GM12891 (cell line): ENCODE results near the gene RNF222.
A peak's percentile ranks its signal among the peaks of the same experiment; 100 is the strongest.
"Not testable (repeated sequence)": the region's sequence is repeated elsewhere in the genome, so short reads cannot be mapped to it uniquely, and the experiment has no call there.

ENCODE experiments used
- DNase-seq: peaks from one replicate; pipeline ENCODE4 v3.0.0; 2011; ENCODE audit warnings: low spot score; ENCODE audit not compliant: insufficient read length
- FAIRE-seq: peaks from 2 replicates; lab custom pipeline; 2011; peaks lifted over from hg19 to GRCh38; lab: Jason Lieb, UNC
- PAX5 ChIP-seq: IDR thresholded peaks from 2 replicates; pipeline ENCODE4 v1.6.1; 2011; ENCODE audit warnings: low read length, moderate library complexity, mild to moderate bottlenecking; ENCODE audit not compliant: insufficient read depth, severe bottlenecking
- POLR2A ChIP-seq: IDR thresholded peaks from 2 replicates; pipeline ENCODE4 v1.6.1; 2011; ENCODE audit warnings: low read depth, low read length, control low read depth
- POLR2AphosphoS5 ChIP-seq: IDR thresholded peaks from 2 replicates; pipeline ENCODE4 v1.6.1; 2011; ENCODE audit warnings: low read depth, low read length, control low read depth
- POU2F2 ChIP-seq: IDR thresholded peaks from 2 replicates; pipeline ENCODE4 v1.6.1; 2011; ENCODE audit warnings: low read depth, mild to moderate bottlenecking, control low read depth, low read length, moderate library complexity
- SPI1 ChIP-seq: IDR thresholded peaks from 2 replicates; pipeline ENCODE4 v1.6.1; 2011; ENCODE audit warnings: low read depth, low read length, control low read depth
- TAF1 ChIP-seq: IDR thresholded peaks from 2 replicates; pipeline ENCODE4 v1.6.1; 2011; ENCODE audit warnings: low read depth, low read length, control low read depth

Gene RNF222

DNA sequence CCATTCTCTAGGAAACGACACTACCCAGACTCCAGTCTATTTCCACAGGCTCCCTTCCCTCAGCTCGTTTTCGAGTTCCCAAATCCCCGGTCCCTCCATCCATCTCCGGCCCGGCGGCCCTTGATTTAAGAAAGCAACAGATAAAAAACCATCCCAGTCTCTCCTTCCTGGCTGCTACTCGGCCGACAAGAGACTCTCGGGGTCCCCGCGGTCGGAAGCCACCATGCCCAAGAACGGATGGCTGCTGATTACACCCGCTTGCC is 14.8 kb downstream of the RNF222 start:
- FAIRE-seq = no peak
- DNase-seq = no peak
- TF ChIP-seq PAX5 = no peak
- no peak for TF ChIP-seq SPI1
- TF ChIP-seq TAF1 = no peak; the same call in 1 of the 2 replicates
- TF ChIP-seq POU2F2 = no peak
- no peak for TF ChIP-seq POLR2A
- TF ChIP-seq POLR2AphosphoS5 = no peak; the same call in 1 of the 2 replicates

DNA sequence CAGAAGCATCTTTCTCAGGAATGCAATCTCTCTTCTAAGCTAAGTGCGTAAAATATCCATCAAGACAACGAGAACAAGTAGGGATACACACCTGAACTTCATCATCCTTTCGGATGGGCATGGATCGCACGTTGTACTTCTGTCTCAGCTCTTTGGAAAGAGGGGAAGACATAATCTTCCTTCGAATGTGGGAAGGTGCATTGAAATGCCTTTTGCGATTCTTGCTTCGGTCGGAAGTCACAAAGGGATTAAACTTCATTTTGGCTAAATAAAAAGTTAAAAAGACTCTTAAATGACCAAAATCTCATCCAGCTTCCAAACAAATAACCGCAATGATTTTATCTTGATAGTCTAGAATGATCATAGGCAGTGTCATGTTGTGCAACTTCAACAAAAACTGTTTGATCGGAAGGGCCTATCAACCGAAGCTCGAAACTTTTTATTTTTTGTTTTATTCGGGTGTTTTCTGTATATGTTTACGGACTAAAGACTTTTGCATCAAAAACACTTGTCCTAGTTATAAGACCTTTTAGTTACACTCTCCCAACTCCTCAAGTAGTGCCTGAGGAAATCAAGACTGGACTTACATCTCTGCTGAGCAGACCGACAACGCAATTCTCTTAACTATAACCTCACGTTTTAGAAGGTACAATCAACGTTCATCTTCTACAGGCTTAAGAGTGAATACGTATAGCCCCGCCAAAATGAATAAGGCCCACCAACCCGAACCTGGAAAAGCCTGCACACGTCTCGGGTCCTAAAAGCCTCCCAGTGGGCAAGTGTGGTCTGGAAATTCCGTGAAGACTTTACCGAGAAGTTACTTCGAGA is 15.4 kb downstream of the RNF222 start:
- FAIRE-seq = peak; percentile 65
- TF ChIP-seq TAF1 = no peak
- TF ChIP-seq POLR2AphosphoS5 = no peak
- TF ChIP-seq POLR2A = no peak
- TF ChIP-seq POU2F2 = no peak
- TF ChIP-seq PAX5 = no peak
- no peak for TF ChIP-seq SPI1
- no peak for DNase-seq

DNA sequence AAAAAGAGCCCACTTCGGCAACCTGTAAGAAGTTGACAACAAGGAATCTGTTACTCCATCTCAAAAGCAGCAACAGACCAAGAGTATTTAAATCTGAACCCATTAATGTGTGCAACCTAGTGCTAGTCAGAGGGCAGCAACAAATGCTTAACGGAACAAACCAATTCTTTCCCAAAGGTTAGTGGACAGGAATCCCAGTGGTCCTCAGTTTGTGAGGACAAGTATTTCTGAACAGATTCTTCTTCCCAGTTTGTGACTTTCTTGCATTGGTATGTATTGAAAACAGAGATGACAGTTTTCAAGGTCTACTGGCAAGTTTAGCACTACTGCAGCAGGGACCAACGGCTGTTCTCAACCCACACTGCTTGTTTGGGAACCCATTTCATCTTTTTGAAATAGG is 17.6 kb downstream of the RNF222 start:
- DNase-seq (no peak), FAIRE-seq (no peak)
- TF ChIP-seq SPI1 (no peak), POU2F2 (no peak), POLR2A (no peak), TAF1 (no peak), POLR2AphosphoS5 (no peak), PAX5 (no peak)

DNA sequence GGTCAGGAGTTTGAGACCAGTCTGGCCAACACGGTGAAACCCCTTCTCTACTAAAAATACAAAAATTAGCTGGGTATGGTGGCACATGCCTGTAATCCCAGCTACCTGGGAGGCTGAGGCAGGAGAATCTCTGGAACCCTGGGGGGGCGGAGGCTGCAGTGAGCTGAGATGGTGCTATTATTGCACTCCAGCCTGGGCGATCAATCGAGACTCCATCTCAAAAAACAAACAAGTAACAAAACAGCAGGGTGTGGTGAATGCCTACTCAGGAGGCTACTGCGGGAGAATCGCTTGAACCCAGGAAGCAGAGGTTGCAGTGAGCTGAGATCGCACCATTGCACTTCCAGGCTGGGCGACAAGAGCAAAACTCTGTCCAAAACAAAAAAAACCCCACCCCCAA is 19.5 kb downstream of the RNF222 start:
- FAIRE-seq, DNase-seq: not testable (repeated sequence)

DNA sequence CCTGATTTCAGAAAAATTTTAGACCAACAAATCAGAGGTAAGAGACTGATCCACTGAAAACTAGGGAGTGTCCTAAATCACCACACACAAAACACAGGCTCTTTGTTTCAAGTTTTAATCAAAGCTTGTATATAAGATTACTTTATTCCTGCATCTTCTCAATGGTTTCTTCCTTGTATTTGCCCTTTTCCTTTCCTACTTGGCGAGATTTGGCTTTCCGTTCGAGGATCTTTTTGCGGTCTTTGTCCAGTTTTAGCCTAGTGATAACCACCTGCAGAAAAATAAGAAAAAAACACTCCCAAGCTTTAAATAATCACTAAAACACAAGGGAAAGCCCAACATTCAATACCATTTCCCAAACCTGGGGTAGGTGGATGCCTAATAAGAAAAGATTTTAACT is 20.2 kb downstream of the RNF222 start:
- no peak for TF ChIP-seq PAX5
- no peak for TF ChIP-seq POU2F2
- TF ChIP-seq TAF1 = no peak
- no peak for TF ChIP-seq SPI1
- no peak for TF ChIP-seq POLR2A
- TF ChIP-seq POLR2AphosphoS5 = no peak
- FAIRE-seq (no peak), DNase-seq (no peak)

DNA sequence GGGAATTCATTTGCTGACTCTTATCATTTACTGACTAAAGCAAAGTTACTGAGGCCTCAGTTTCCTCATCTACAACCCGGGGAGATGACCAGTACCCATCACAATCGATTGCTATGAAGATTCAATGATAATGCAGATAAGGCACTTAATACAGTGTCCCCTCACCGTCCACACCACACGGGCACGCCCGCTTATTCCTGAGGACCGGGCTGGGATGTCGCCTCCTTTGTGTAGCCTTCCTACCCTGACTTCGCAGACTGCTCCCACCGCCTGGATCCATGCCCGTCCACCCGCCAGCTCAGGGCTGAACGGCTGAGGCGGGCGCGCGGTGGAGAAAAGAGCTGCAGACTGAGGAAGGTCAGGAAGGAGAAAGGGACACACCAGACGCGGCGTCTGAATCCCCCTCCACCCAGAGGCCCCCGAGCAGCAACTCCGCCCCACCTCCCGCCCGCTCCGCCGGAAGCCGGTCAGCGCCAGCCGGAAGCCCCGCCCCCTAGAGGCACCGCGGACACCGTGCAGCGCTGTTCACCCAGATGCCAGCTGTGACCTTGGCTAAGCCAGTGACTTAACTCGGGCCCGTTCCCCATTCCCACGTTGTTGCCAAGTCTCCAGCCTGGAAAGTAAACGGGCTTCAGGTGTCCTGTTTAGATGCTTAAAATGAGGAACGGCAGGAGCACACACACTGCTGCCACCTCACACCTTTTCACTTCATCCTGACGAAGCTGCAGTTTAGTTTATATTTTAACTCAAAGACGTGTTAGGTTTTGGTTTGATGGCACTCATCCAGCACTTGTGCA is 21.2 kb downstream of the RNF222 start, which contains the start of gene KRABD2:
Gene KRABD2 (minus strand): TSS at position 434 of the 797 bp plus-strand sequence.
- peak; percentile 98 for TF ChIP-seq POLR2AphosphoS5
- TF ChIP-seq POLR2A = peak; percentile 94
- peak; percentile 57 for TF ChIP-seq TAF1
- no peak for TF ChIP-seq SPI1
- TF ChIP-seq PAX5 = peak; percentile 63
- TF ChIP-seq POU2F2 = peak; percentile 75
- FAIRE-seq (peak; percentile 98), DNase-seq (peak; percentile 94)

DNA sequence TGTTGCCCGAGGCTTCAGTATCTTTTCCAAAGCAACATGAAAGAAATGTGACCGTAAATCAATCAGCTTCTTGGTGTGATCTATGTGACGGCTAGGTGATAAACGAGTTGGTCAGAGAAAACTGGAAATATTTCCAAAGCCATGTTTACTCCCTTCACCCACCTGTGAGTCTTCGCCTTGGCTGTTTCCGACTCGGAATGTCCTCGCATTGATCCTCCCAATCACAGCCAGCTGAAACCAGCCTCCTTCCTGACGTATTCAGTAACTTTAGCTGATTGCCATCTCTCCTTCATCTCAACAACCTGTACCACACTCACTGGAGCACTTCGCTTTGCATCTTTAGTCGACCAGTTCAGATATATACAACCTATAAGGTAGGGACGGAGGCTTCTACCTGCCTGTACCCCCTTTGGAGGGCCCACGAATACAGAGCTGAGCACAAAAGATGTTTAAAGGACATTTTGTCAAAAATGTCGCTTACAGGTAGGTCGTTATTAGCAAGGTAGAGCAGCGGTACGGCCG is 21.8 kb downstream of the RNF222 start:
- TF ChIP-seq PAX5 (no peak), POU2F2 (no peak), POLR2AphosphoS5 (no peak), TAF1 (no peak), POLR2A (no peak), SPI1 (no peak)
- no peak for DNase-seq
- peak; percentile 65 for FAIRE-seq

DNA sequence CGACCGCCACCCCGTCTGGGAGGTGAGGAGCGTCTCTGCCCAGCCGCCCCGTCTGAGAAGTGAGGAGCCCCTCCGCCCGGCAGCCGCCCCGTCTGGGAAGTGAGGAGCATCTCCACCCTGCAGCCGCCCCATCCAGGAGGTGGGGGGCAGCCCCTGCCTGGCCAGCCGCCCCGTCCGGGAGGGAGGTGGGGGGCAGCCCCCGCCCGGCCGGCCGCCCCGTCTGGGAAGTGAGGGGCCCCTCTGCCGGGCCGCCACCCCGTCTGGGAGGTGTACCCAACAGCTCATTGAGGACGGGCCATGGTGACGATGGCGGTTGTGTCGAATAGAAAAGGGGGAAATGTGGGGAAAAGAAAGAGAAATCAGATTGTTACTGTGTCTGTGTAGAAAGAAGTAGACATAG is 23.8 kb downstream of the RNF222 start:
- DNase-seq = not testable (repeated sequence)

DNA sequence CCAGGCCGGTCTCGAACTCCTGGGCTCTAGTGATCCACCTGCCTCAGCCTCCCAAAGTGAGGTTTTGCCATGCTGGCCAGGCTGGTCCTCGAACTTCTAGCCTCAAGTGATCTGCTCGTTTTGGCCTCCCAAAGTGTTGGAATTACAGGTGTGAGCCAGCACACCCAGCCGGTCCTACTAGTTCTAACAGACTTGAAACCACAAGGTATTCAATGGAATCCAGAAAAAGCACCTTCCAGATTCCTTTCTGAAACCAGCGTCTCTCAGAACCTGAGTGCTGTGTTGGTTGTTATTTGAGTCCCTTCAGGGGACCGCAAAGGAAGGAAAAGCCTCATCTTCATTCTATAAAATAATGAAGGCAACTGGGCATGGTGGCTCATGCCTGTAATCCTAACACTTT is 25.2 kb downstream of the RNF222 start:
- TF ChIP-seq PAX5 (no peak), POLR2AphosphoS5 (no peak), TAF1 (no peak), POU2F2 (no peak), POLR2A (no peak), SPI1 (no peak)
- FAIRE-seq = no peak
- no peak for DNase-seq

More for the DNA sequence above, 23.8 kb downstream of the RNF222 start:
- not testable (repeated sequence) for FAIRE-seq

DNA sequence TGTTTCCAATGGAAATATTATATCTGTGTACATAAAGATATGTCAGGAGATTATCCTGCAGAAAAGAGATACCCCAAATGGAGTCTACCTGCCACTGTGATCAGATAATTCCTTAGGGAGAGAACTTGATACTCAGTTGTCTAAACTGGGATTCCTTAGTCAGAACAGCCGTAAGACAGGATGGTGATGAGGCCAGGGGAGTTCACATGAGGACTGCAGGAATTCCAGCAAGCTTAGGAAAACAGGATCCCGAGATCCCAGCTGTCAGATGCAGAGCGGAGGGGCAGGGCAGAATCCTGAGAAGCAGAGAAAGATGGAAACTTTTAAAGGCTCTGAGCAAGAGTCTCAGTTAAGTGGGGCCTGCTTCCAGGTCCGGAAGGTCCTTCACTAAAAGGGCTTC is 25.8 kb downstream of the RNF222 start:
- no peak for DNase-seq

More for the DNA sequence above, 25.8 kb downstream of the RNF222 start:
- TF ChIP-seq SPI1 (no peak), POLR2AphosphoS5 (no peak), TAF1 (no peak), POLR2A (no peak), POU2F2 (no peak), PAX5 (no peak)
- FAIRE-seq = no peak
